H7 (cell line): ENCODE results near the gene IGSF8. TPM values are rescaled to one million over a fixed set of nuclear protein-coding genes. Genes with fewer than 3 reads are reported as not detected.

Experiments
- DNase-seq: peaks from one replicate; pipeline ENCODE4 v3.0.0; 2012
- H3K27me3 ChIP-seq: 2 replicates; pipeline ENCODE4 v1.6.0; 2011; ENCODE audit warnings: mild to moderate bottlenecking, low read length; ENCODE audit not compliant: control insufficient read depth, insufficient read depth
- H3K36me3 ChIP-seq: replicated peaks from 2 replicates; pipeline ENCODE4 v1.5.1; 2011; ENCODE audit warnings: low read length; ENCODE audit not compliant: control insufficient read depth, insufficient read depth
- H3K4me3 ChIP-seq: 2 replicates; pipeline ENCODE4 v1.5.1; 2011; ENCODE audit warnings: low read depth, mild to moderate bottlenecking, control low read depth, low read length, moderate library complexity; ENCODE audit not compliant: insufficient read depth
- total RNA-seq: library from RNA; depleted of rRNA; stranded (reverse); fragments of >200 nt; shearing (Covaris generic); gene quantifications from 2 replicates; pipeline ENCODE4 v1.2.3, GENCODE V29; 2014

The IGSF8 gene
- total RNA-seq, 1 experiment from 2014 or later: 89.5 TPM

DNA sequence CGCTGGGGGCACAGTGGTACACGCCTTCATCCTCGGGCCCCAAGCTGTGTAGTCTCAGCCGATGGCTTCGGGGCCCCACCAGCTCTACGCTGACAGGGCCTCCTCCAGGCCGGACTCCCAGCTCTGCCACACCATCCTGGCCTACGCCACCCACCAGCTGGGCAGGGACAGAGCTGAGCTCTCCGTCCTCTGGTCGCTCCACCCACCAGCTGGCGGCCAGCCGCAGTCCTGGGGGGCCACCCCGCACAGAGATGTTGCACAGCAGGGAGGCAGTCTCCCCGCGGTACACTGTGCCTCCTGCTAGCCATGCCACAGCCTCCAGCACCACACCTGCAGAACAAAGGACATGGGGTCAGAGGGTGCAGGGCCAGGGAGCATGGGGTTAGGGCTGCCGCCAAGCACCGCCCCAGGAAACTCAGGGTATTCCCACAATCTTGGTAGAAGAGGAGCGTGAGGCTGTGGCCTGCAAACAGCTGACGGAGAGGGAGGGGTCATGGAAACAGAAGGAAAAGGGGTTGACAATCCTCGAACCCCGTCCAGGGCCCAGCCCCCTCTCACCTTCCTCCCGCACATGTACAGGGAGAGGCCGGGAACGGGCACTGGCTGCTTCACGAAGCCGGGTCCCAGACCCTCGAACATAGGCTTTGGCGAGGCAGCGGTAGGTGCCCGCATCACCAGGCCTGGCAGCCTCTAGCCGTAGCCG lies 5.9 kb downstream of the IGSF8 start:
- Histone ChIP-seq H3K27me3 (no peaks in the 10 kb centered on the region), H3K4me3 (no peak overlapping the region), H3K36me3 (peaks cover 10% of the 10 kb centered on the region)
- no peak for DNase-seq

DNA sequence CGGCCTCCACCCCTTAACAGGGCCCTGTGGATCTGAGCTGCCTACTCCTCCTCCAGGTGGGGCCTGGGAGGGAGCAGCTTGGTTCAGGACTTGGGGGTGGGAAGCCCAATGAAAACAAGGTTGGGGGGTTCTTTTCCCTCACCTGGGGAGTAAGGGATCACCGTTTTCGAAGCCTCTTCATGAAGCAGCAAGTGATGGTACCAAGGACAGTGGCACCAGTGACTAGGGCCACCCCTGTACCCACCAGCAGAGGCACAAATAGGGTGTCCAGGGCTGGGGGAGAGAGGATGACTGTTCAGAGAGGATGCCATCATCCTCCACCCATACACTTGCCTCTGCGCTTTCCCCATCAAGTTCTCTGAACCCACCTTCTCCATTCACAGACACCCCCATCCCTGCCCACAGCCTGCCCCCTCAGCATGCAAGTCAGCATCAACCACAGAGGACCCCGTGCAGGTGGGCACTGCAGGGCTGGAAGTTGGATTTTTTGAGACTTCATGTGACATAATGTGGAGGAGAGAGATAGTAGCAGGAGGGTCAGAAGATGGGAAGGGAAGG lies 6.7 kb downstream of the IGSF8 start:
- no peak for DNase-seq
- Histone ChIP-seq H3K4me3 (no peak overlapping the region), H3K36me3 (peaks cover 10% of the 10 kb centered on the region), H3K27me3 (no peaks in the 10 kb centered on the region; the same call in 1 of the 2 replicates)

- Histone ChIP-seq H3K4me3 (no peak overlapping the region), H3K27me3 (peaks cover 3% of the 10 kb centered on the region; the same call in 1 of the 2 replicates), H3K36me3 (peaks cover 10% of the 10 kb centered on the region)
- DNase-seq: no peak
These were observed 7.7 kb downstream of the IGSF8 start for GRCh38 chr1:160090760-160091159.

- Histone ChIP-seq H3K36me3 (peaks cover 10% of the 10 kb centered on the region), H3K4me3 (no peak overlapping the region), H3K27me3 (peaks cover 7% of the 10 kb centered on the region)
- DNase-seq: no peak
These were observed 8.5 kb downstream of the IGSF8 start for GRCh38 chr1:160089883-160090282.

- Histone ChIP-seq H3K36me3 (peaks cover 7% of the 10 kb centered on the region), H3K27me3 (peaks cover 34% of the 10 kb centered on the region), H3K4me3 (no peak overlapping the region)
- DNase-seq: peak; percentile 54
These were observed 11.2 kb downstream of the IGSF8 start for GRCh38 chr1:160087118-160087662.

GRCh38 chr1:160086456-160086892 lies 11.9 kb downstream of the IGSF8 start:
- peaks cover 42% of the 10 kb centered on the region for H3K27me3 ChIP-seq
- H3K36me3 ChIP-seq: peaks cover 3% of the 10 kb centered on the region
- DNase-seq: no peak
- H3K4me3 ChIP-seq: no peak overlapping the region

DNA sequence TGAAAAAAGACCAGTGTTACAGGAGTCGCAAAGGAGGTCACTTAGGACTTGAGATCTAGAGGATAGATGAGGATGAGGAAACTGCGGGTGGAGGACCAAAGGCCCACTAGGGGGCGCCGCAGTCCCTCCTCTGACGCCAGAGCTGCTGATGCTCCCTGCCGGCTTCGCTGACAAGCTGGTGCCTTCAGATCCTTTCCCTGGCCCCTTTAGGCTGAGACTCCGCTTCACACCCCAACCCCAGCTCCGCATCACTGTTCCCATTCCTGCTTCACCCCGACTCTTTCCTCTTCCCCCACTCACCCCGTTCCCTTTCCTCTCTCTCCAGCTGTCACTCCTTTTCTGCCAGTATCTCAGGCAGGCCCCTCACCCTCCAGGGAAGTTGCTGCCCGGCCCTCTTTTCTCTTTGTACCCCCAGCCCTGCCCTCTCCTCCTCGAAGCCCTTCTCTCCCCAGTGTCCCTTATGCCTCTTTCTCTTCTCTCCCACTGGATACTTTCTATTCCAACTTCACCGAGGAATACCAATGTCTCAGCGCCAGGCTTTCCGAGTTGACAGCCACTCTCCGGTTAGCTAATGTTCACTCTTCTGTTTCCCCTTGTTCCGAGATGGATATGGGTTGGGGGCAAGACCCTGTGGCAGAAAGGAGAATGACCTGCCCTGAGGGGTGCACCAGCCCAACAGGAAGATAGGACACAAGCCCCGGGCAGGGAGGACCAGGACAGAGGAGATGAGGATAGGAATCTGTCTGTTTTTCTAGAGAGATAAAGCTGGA lies 12.5 kb downstream of the IGSF8 start:
- Histone ChIP-seq H3K27me3 (peaks cover 48% of the 10 kb centered on the region), H3K4me3 (no peak overlapping the region), H3K36me3 (peaks cover 1% of the 10 kb centered on the region; the same call in 1 of the 2 replicates)
- DNase-seq: peak; percentile 97

DNA sequence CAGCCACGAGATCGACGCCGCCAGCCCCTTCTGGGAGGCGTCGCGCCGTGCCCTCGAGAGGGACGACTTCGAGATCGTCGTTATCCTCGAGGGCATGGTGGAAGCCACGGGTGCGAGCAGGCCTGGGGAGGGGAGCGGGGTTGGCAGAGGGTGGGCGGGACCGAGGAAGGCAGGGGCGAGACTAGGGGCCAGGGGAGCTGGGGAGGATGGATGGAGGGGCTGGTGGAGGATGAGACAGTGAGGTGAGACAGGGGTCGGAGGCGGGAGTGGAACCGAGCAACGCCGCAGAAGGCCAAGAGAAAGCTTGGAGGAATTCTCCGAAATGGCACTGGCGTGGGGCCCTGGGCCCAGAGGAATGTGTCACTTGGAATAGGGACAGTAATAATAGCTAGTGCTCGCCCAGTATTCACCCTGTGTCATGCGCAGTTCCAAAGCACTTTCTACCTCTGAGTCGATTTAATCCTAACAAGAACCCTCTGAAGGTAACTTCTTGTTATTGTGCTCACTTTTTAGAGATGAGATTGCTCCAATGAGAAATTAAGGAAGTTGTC lies 13.6 kb downstream of the IGSF8 start:
- peaks cover 58% of the 10 kb centered on the region for H3K27me3 ChIP-seq
- no peak overlapping the region for H3K4me3 ChIP-seq
- peak; percentile 62 for DNase-seq
- no peaks in the 10 kb centered on the region for H3K36me3 ChIP-seq

DNA sequence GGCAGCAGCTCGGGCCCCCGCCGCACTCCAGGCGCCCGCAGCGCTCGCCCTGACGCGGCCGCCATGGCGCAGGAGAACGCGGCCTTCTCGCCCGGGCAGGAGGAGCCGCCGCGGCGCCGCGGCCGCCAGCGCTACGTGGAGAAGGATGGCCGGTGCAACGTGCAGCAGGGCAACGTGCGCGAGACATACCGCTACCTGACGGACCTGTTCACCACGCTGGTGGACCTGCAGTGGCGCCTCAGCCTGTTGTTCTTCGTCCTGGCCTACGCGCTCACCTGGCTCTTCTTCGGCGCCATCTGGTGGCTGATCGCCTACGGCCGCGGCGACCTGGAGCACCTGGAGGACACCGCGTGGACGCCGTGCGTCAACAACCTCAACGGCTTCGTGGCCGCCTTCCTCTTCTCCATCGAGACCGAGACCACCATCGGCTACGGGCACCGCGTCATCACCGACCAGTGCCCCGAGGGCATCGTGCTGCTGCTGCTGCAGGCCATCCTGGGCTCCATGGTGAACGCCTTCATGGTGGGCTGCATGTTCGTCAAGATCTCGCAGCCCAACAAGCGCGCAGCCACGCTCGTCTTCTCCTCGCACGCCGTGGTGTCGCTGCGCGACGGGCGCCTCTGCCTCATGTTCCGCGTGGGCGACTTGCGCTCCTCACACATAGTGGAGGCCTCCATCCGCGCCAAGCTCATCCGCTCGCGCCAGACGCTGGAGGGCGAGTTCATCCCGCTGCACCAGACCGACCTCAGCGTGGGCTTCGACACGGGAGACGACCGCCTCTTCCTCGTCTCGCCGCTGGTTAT lies 14.2 kb downstream of the IGSF8 start:
- DNase-seq: peak; percentile 96
- no peaks in the 10 kb centered on the region for H3K36me3 ChIP-seq
- H3K27me3 ChIP-seq: peaks cover 63% of the 10 kb centered on the region
- peak overlapping the region; percentile 58 for H3K4me3 ChIP-seq

DNA sequence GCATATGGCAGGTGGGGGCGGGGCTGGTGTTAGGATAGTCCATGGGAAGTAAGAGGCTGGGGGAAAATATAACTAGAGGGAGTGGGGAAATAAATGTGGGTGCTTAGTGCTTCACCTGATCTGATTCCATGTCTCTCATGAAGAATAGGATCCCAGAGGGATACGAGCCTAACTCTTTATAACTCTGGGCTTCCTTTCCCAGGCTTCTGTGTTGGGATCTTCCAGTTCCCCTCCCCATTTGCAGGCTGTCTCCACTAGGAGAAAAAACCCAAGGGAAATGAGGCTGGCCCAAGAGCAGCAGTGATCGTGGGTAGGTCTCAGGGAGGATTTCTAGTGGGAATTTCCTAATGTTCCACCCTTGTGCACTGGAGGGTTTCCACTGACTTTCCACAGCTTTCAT lies 15.5 kb downstream of the IGSF8 start:
- peaks cover 64% of the 10 kb centered on the region for H3K27me3 ChIP-seq
- DNase-seq: peak; percentile 51
- no peak overlapping the region for H3K4me3 ChIP-seq
- H3K36me3 ChIP-seq: no peaks in the 10 kb centered on the region

- DNase-seq: no peak
- Histone ChIP-seq H3K4me3 (no peak overlapping the region), H3K36me3 (no peaks in the 10 kb centered on the region), H3K27me3 (peaks cover 64% of the 10 kb centered on the region)
These were observed 15.9 kb downstream of the IGSF8 start for GRCh38 chr1:160082487-160082886.

GRCh38 chr1:160081261-160081936 lies 17.0 kb downstream of the IGSF8 start, which contains the start of gene KCNJ9:
TSS of gene KCNJ9 (plus strand) at chr1:160081538. CDS start at chr1:160084031, 2,493 bp downstream.
- no peaks in the 10 kb centered on the region for H3K36me3 ChIP-seq
- peak; percentile 88 for DNase-seq
- peaks cover 64% of the 10 kb centered on the region for H3K27me3 ChIP-seq
- no peak within 1 kb of the TSS for H3K4me3 ChIP-seq

- Histone ChIP-seq H3K4me3 (no peak overlapping the region), H3K27me3 (peaks cover 62% of the 10 kb centered on the region), H3K36me3 (no peaks in the 10 kb centered on the region)
- DNase-seq: no peak
These were observed 17.9 kb downstream of the IGSF8 start for GRCh38 chr1:160080381-160081100.
